Measurements from ENCODE around the gene FBXO31.
"Not testable (repeated sequence)": the region's sequence is repeated elsewhere in the genome, so short reads cannot be mapped to it uniquely, and the experiment has no call there.

The FBXO31 gene

GRCh38 chr16:87380403-87380802 is 3.2 kb downstream of the FBXO31 start:
- H3K27me3 Mint-ChIP-seq: peaks cover 1% of the 10 kb centered on the region
- H3K4me1 Mint-ChIP-seq: peaks cover 50% of the 10 kb centered on the region
- no peak overlapping the region for H3K4me3 Mint-ChIP-seq
- no peaks in the 10 kb centered on the region for H3K9me3 Mint-ChIP-seq
- peaks cover 14% of the 10 kb centered on the region for H3K36me3 Mint-ChIP-seq
- H3K27ac Mint-ChIP-seq: peak overlapping the region; percentile 95

- not testable (repeated sequence) for H3K9me3 Mint-ChIP-seq, H3K27ac Mint-ChIP-seq, H3K27me3 Mint-ChIP-seq, H3K4me3 Mint-ChIP-seq
- Mint-ChIP-seq H3K4me1 (peaks cover 46% of the 10 kb centered on the region), H3K36me3 (peaks cover 14% of the 10 kb centered on the region)
Measured at GRCh38 chr16:87379312-87379752, 4.2 kb downstream of the FBXO31 start.

- Mint-ChIP-seq H3K9me3 (no peaks in the 10 kb centered on the region), H3K4me1 (peaks cover 48% of the 10 kb centered on the region), H3K4me3 (no peak overlapping the region), H3K27me3 (no peaks in the 10 kb centered on the region), H3K36me3 (peaks cover 16% of the 10 kb centered on the region), H3K27ac (no peak overlapping the region)
Measured at GRCh38 chr16:87376660-87377059, 6.9 kb downstream of the FBXO31 start.

- Mint-ChIP-seq H3K27ac (no peak overlapping the region), H3K4me1 (peaks cover 45% of the 10 kb centered on the region), H3K27me3 (no peaks in the 10 kb centered on the region), H3K4me3 (no peak overlapping the region), H3K36me3 (peaks cover 10% of the 10 kb centered on the region), H3K9me3 (no peaks in the 10 kb centered on the region)
Measured at GRCh38 chr16:87375426-87376135, 8.0 kb downstream of the FBXO31 start.

- Mint-ChIP-seq H3K4me1 (peaks cover 49% of the 10 kb centered on the region), H3K27ac (no peak overlapping the region), H3K27me3 (no peaks in the 10 kb centered on the region), H3K9me3 (no peaks in the 10 kb centered on the region), H3K4me3 (no peak overlapping the region), H3K36me3 (peaks cover 10% of the 10 kb centered on the region)
Measured at GRCh38 chr16:87374313-87374712, 9.3 kb downstream of the FBXO31 start.

DNA sequence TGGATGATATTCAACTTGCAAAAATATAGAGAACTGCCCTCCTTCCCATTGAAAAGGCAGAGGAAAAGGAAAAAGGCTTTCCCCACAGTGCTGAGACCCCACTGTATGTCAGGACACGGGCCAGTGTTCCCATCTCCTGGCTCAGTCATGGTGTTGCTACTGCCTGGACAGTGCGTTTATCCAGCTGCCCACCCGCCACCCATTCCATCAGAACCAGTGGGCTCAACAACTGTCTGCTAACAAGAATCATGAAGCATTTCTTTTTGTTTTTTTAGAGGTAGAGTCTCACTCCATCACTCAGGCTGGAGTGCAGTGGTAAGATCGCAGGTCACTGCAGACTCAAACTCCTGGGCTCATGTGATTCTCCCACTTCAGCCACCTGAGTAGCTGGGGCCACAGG is 11.3 kb downstream of the FBXO31 start:
- Mint-ChIP-seq H3K9me3 (no peaks in the 10 kb centered on the region), H3K4me1 (peaks cover 66% of the 10 kb centered on the region)

GRCh38 chr16:87371261-87371866 is 12.2 kb downstream of the FBXO31 start:
- peaks cover 62% of the 10 kb centered on the region for H3K4me1 Mint-ChIP-seq
- H3K36me3 Mint-ChIP-seq: peaks cover 6% of the 10 kb centered on the region
- no peak overlapping the region for H3K27ac Mint-ChIP-seq
- H3K27me3 Mint-ChIP-seq: no peaks in the 10 kb centered on the region
- H3K9me3 Mint-ChIP-seq: no peaks in the 10 kb centered on the region
- H3K4me3 Mint-ChIP-seq: no peak overlapping the region

More for the DNA sequence above, 11.3 kb downstream of the FBXO31 start:
- Mint-ChIP-seq H3K27ac (no peak overlapping the region), H3K36me3 (peaks cover 7% of the 10 kb centered on the region), H3K4me3 (no peak overlapping the region), H3K27me3 (no peaks in the 10 kb centered on the region)

DNA sequence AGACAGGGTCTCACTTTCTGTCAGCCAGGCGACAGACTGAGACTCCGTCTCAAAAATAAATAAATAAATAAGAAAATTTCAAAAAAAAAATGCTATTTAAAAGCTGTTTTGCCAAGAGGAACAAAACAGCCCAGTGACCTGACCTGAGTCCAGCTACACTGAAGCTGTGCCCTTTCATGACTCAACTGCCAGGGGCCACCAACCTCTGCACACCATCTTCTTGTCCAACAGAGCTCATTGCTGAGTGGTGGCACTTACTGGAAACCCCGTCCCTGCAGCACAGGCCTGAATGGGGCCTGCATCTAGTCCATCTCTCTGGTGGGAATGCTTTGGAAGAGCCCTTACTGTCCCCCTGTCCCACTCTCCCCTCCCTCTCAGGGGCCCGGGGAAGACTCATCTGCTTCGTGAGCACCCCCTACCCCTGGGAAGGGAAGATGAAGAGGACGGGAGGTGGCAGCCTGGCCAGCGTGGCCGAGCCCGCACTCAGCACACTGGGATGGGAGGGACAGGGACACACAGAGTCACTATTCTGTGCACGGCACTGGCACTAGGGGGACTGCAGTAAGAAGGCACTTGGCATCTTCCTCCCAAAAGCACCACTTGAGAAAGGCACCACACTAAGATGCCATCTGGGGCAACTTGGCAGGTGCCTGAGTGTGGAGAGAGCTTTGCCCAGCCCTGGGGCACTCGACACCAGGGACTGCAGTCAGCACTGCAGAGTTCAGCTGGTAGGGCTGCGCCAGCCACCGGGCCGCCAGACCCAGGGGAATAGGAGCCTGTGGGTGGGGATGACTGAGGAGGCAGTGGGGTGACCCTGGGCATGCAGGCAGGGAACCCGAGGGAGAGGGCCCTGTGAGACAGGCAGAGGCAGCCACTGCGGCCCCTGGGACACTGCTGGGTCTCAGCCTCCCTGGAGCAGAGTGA is 13.5 kb downstream of the FBXO31 start:
- Mint-ChIP-seq H3K36me3 (peaks cover 4% of the 10 kb centered on the region), H3K27ac (no peak overlapping the region), H3K27me3 (no peaks in the 10 kb centered on the region), H3K4me1 (peaks cover 62% of the 10 kb centered on the region), H3K4me3 (no peak overlapping the region), H3K9me3 (no peaks in the 10 kb centered on the region)

- Mint-ChIP-seq H3K27ac (no peak overlapping the region), H3K4me1 (peaks cover 65% of the 10 kb centered on the region), H3K27me3 (no peaks in the 10 kb centered on the region), H3K36me3 (peaks cover 4% of the 10 kb centered on the region), H3K4me3 (no peak overlapping the region), H3K9me3 (no peaks in the 10 kb centered on the region)
Measured at GRCh38 chr16:87369117-87369765, 14.3 kb downstream of the FBXO31 start.

- no peak overlapping the region for H3K27ac Mint-ChIP-seq
- H3K4me3 Mint-ChIP-seq: no peak overlapping the region
- H3K9me3 Mint-ChIP-seq: no peaks in the 10 kb centered on the region
- no peaks in the 10 kb centered on the region for H3K27me3 Mint-ChIP-seq
- H3K4me1 Mint-ChIP-seq: peaks cover 59% of the 10 kb centered on the region
- H3K36me3 Mint-ChIP-seq: peaks cover 4% of the 10 kb centered on the region
Measured at GRCh38 chr16:87368029-87368770, 15.4 kb downstream of the FBXO31 start.

- H3K27me3 Mint-ChIP-seq: no peaks in the 10 kb centered on the region
- H3K4me3 Mint-ChIP-seq: no peak overlapping the region
- H3K9me3 Mint-ChIP-seq: no peaks in the 10 kb centered on the region
- peaks cover 4% of the 10 kb centered on the region for H3K36me3 Mint-ChIP-seq
- no peak overlapping the region for H3K27ac Mint-ChIP-seq
- peaks cover 59% of the 10 kb centered on the region for H3K4me1 Mint-ChIP-seq
Measured at GRCh38 chr16:87367529-87367928, 16.0 kb downstream of the FBXO31 start.

- peaks cover 56% of the 10 kb centered on the region for H3K4me1 Mint-ChIP-seq
- H3K36me3 Mint-ChIP-seq: peaks cover 4% of the 10 kb centered on the region
- no peaks in the 10 kb centered on the region for H3K27me3 Mint-ChIP-seq
- H3K4me3 Mint-ChIP-seq: no peak overlapping the region
- no peaks in the 10 kb centered on the region for H3K9me3 Mint-ChIP-seq
- H3K27ac Mint-ChIP-seq: no peak overlapping the region
Measured at GRCh38 chr16:87366930-87367329, 16.6 kb downstream of the FBXO31 start.

DNA sequence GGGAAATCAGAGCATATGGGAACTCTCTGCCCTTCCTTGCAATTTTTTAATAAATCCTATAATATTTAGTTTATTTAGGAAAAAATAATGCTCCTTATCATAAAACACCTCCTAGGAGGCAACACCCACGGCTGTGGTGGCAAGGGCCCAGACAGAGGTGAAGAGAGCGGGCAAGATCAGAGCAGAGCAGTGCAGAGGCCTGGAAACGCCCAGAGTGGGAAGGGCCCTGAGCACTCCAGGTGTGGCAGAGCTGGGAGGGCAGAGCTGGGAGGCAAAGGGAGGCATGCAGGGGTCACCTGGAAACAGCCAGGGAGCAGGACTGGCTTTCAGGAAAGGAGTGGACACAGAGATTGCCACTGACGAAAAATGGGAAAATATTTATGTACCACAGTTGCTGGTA is 17.3 kb downstream of the FBXO31 start:
- H3K9me3 Mint-ChIP-seq: no peaks in the 10 kb centered on the region
- H3K27ac Mint-ChIP-seq: no peak overlapping the region
- H3K27me3 Mint-ChIP-seq: no peaks in the 10 kb centered on the region
- H3K4me3 Mint-ChIP-seq: no peak overlapping the region
- peaks cover 4% of the 10 kb centered on the region for H3K36me3 Mint-ChIP-seq
- H3K4me1 Mint-ChIP-seq: peaks cover 50% of the 10 kb centered on the region

GRCh38 chr16:87365021-87365713 is 18.4 kb downstream of the FBXO31 start:
- Mint-ChIP-seq H3K4me3 (no peak overlapping the region), H3K27ac (no peak overlapping the region), H3K27me3 (no peaks in the 10 kb centered on the region), H3K9me3 (no peaks in the 10 kb centered on the region), H3K36me3 (peaks cover 5% of the 10 kb centered on the region), H3K4me1 (peaks cover 45% of the 10 kb centered on the region)

Measured in activated naive CD4-positive, alpha-beta T cell treated with anti-CD3 and anti-CD28 coated beads, Interleukin-2, amount 50 U/mL, for 24 hours (primary cell).